ENCODE measurements around the gene BICRA.

Gene BICRA

GRCh38 chr19:47614559-47614958 is 5.6 kb downstream of the BICRA start:
- no peaks in the 10 kb centered on the region for H3K27me3 ChIP-seq
- TF ChIP-seq CTCF (IDR thresholded peaks at IDR 0.05), result no peak
- no peaks in the 10 kb centered on the region for H3K9me3 ChIP-seq
- DNase-seq, result no peak
- peaks cover 0 to 5% (median 4%) of the 10 kb centered on the region in 3 donors for H3K36me3 ChIP-seq
- H3K27ac ChIP-seq, result no peak overlapping the region
- H3K4me3 ChIP-seq, result no peak overlapping the region
- intact Hi-C loops (cut with DNase I; ENCODE audit: low total_unique reads), result no loop called here
- peaks cover 0 to 60% (median 46%) of the 10 kb centered on the region in 4 donors for H3K4me1 ChIP-seq

GRCh38 chr19:47615230-47615629 is 6.3 kb downstream of the BICRA start:
- TF ChIP-seq CTCF (IDR thresholded peaks at IDR 0.05), result no peak
- no peak for DNase-seq
- Histone ChIP-seq H3K4me3 (no peak overlapping the region), H3K27me3 (no peaks in the 10 kb centered on the region), H3K36me3 (peaks cover 0 to 5% (median 4%) of the 10 kb centered on the region in 3 donors), H3K9me3 (no peaks in the 10 kb centered on the region), H3K4me1 (peaks cover 0 to 58% (median 46%) of the 10 kb centered on the region in 4 donors), H3K27ac (no peak overlapping the region)
- intact Hi-C loops (cut with DNase I; ENCODE audit: low total_unique reads), result no loop called here

GRCh38 chr19:47615714-47616113 is 6.8 kb downstream of the BICRA start:
- Histone ChIP-seq H3K27me3 (no peaks in the 10 kb centered on the region), H3K27ac (no peak overlapping the region), H3K4me1 (peaks cover 0 to 53% (median 41%) of the 10 kb centered on the region in 4 donors), H3K4me3 (no peak overlapping the region), H3K36me3 (peaks cover 0 to 7% (median 4%) of the 10 kb centered on the region in 3 donors), H3K9me3 (no peaks in the 10 kb centered on the region)
- no peak for DNase-seq
- TF ChIP-seq CTCF (IDR thresholded peaks at IDR 0.05), result no peak
- intact Hi-C loops (cut with DNase I; ENCODE audit: low total_unique reads), result no loop called here

GRCh38 chr19:47618771-47619170 is 9.8 kb downstream of the BICRA start:
- DNase-seq, result no peak
- H3K27me3 ChIP-seq, result no peaks in the 10 kb centered on the region
- intact Hi-C loops (cut with DNase I; ENCODE audit: low total_unique reads), result no loop called here
- no peaks in the 10 kb centered on the region for H3K9me3 ChIP-seq
- peaks cover 0 to 14% (median 4%) of the 10 kb centered on the region in 3 donors for H3K36me3 ChIP-seq
- no peak for TF ChIP-seq CTCF (IDR thresholded peaks at IDR 0.05)
- H3K4me3 ChIP-seq, result no peak overlapping the region
- H3K4me1 ChIP-seq, result peaks cover 0 to 29% (median 16%) of the 10 kb centered on the region in 4 donors
- no peak overlapping the region for H3K27ac ChIP-seq

- H3K4me1 ChIP-seq, result peaks cover 0 to 33% (median 14%) of the 10 kb centered on the region in 4 donors
- H3K36me3 ChIP-seq, result peaks cover 0 to 14% (median 4%) of the 10 kb centered on the region in 3 donors
- no peak overlapping the region for H3K27ac ChIP-seq
- H3K9me3 ChIP-seq, result no peaks in the 10 kb centered on the region
- H3K27me3 ChIP-seq, result no peaks in the 10 kb centered on the region
- intact Hi-C loops (cut with DNase I; ENCODE audit: low total_unique reads), result no loop called here
- no peak overlapping the region for H3K4me3 ChIP-seq
- no peak for TF ChIP-seq CTCF (IDR thresholded peaks at IDR 0.05)
- no peak for DNase-seq
Observed at GRCh38 chr19:47619763-47620162, 10.8 kb downstream of the BICRA start.
